IPS-18a (cell line): ENCODE measurements around the gene GCGR.

Source experiments
- H3K27ac ChIP-seq: one replicate; pipeline ENCODE4 v1.5.1; 2013; ENCODE audit warnings: low read length
- H3K27me3 ChIP-seq: one replicate; pipeline ENCODE4 v1.6.1; 2013; ENCODE audit warnings: mild to moderate bottlenecking, low read length; ENCODE audit not compliant: control insufficient read depth, insufficient read depth
- H3K36me3 ChIP-seq: one replicate; pipeline ENCODE4 v1.6.1; 2013; ENCODE audit warnings: low read depth, low read length; ENCODE audit not compliant: control insufficient read depth
- H3K4me1 ChIP-seq: one replicate; pipeline ENCODE4 v1.6.1; 2013; ENCODE audit warnings: low read depth, low read length; ENCODE audit not compliant: control insufficient read depth
- H3K4me3 ChIP-seq: one replicate; pipeline ENCODE4 v1.5.1; 2013; ENCODE audit warnings: low read length
- H3K9ac ChIP-seq: one replicate; pipeline ENCODE4 v1.6.1; 2013; ENCODE audit warnings: mild to moderate bottlenecking, low read length, moderate library complexity
- H3K9me3 ChIP-seq: one replicate; pipeline ENCODE4 v1.6.1; 2013; ENCODE audit warnings: low read depth, low read length; ENCODE audit not compliant: control insufficient read depth

Gene GCGR

GRCh38 chr17:81824595-81824994 lies 20.6 kb downstream of the GCGR start:
- Histone ChIP-seq H3K4me1 (no peaks in the 10 kb centered on the region), H3K36me3 (no peaks in the 10 kb centered on the region), H3K4me3 (no peak overlapping the region), H3K9me3 (no peaks in the 10 kb centered on the region), H3K9ac (no peak overlapping the region), H3K27me3 (no peaks in the 10 kb centered on the region), H3K27ac (no peak overlapping the region)

- Histone ChIP-seq H3K4me3 (no peak overlapping the region), H3K27ac (no peak overlapping the region), H3K27me3 (no peaks in the 10 kb centered on the region), H3K9ac (no peak overlapping the region), H3K36me3 (no peaks in the 10 kb centered on the region), H3K9me3 (no peaks in the 10 kb centered on the region), H3K4me1 (no peaks in the 10 kb centered on the region)
Observed at GRCh38 chr17:81825841-81826466, 22.0 kb downstream of the GCGR start.

- Histone ChIP-seq H3K36me3 (no peaks in the 10 kb centered on the region), H3K4me3 (no peak overlapping the region), H3K9ac (no peak overlapping the region), H3K4me1 (peaks cover 4% of the 10 kb centered on the region), H3K9me3 (no peaks in the 10 kb centered on the region), H3K27ac (no peak overlapping the region), H3K27me3 (no peaks in the 10 kb centered on the region)
Observed at GRCh38 chr17:81828656-81829055, 24.7 kb downstream of the GCGR start.

GRCh38 chr17:81829858-81830257 lies 25.9 kb downstream of the GCGR start:
- no peak overlapping the region for H3K9ac ChIP-seq
- no peak overlapping the region for H3K4me3 ChIP-seq
- no peaks in the 10 kb centered on the region for H3K36me3 ChIP-seq
- peaks cover 4% of the 10 kb centered on the region for H3K4me1 ChIP-seq
- H3K27ac ChIP-seq, result no peak overlapping the region
- no peaks in the 10 kb centered on the region for H3K9me3 ChIP-seq
- no peaks in the 10 kb centered on the region for H3K27me3 ChIP-seq

GRCh38 chr17:81831563-81831956 lies 27.6 kb downstream of the GCGR start:
- Histone ChIP-seq H3K36me3 (no peaks in the 10 kb centered on the region), H3K4me1 (peaks cover 4% of the 10 kb centered on the region), H3K4me3 (no peak overlapping the region), H3K27me3 (no peaks in the 10 kb centered on the region), H3K27ac (no peak overlapping the region), H3K9ac (no peak overlapping the region), H3K9me3 (no peaks in the 10 kb centered on the region)

GRCh38 chr17:81831957-81832607 lies 28.1 kb downstream of the GCGR start:
- no peaks in the 10 kb centered on the region for H3K9me3 ChIP-seq
- H3K27me3 ChIP-seq, result no peaks in the 10 kb centered on the region
- no peak overlapping the region for H3K27ac ChIP-seq
- peak overlapping the region; percentile 72 for H3K4me3 ChIP-seq
- H3K4me1 ChIP-seq, result peaks cover 4% of the 10 kb centered on the region
- no peaks in the 10 kb centered on the region for H3K36me3 ChIP-seq
- H3K9ac ChIP-seq, result peak overlapping the region; percentile 57

- Histone ChIP-seq H3K9ac (peak overlapping the region; percentile 57), H3K4me1 (peaks cover 4% of the 10 kb centered on the region), H3K9me3 (no peaks in the 10 kb centered on the region), H3K4me3 (peak overlapping the region; percentile 72), H3K36me3 (no peaks in the 10 kb centered on the region), H3K27ac (no peak overlapping the region), H3K27me3 (no peaks in the 10 kb centered on the region)
Observed at GRCh38 chr17:81832608-81833159, 28.7 kb downstream of the GCGR start.

- peak within 1 kb of the TSS; percentile 89 for H3K27ac ChIP-seq
- peak within 1 kb of the TSS; percentile 81 for H3K4me3 ChIP-seq
- H3K36me3 ChIP-seq, result no peaks in the 10 kb centered on the region
- peak within 1 kb of the TSS; percentile 97 for H3K9ac ChIP-seq
- no peaks in the 10 kb centered on the region for H3K27me3 ChIP-seq
- no peaks in the 10 kb centered on the region for H3K9me3 ChIP-seq
- H3K4me1 ChIP-seq, result peaks cover 4% of the 10 kb centered on the region
Observed at GRCh38 chr17:81833160-81833920, 29.4 kb downstream of the GCGR start, which contains the start of gene MCRIP1. MCRIP1 (minus strand) TSS chr17:81833291; CDS start chr17:81824506, 8,785 bp downstream.

GRCh38 chr17:81833921-81834830 lies 30.2 kb downstream of the GCGR start:
- H3K4me1 ChIP-seq, result peaks cover 4% of the 10 kb centered on the region
- no peaks in the 10 kb centered on the region for H3K27me3 ChIP-seq
- no peaks in the 10 kb centered on the region for H3K36me3 ChIP-seq
- H3K4me3 ChIP-seq, result peak overlapping the region; percentile 81
- H3K9ac ChIP-seq, result peak overlapping the region; percentile 97
- H3K27ac ChIP-seq, result peak overlapping the region; percentile 89
- no peaks in the 10 kb centered on the region for H3K9me3 ChIP-seq

- Histone ChIP-seq H3K4me1 (peaks cover 4% of the 10 kb centered on the region), H3K9me3 (no peaks in the 10 kb centered on the region), H3K4me3 (peak within 1 kb of the TSS; percentile 81), H3K27me3 (no peaks in the 10 kb centered on the region), H3K36me3 (no peaks in the 10 kb centered on the region), H3K9ac (peak within 1 kb of the TSS; percentile 97), H3K27ac (peak within 1 kb of the TSS; percentile 89)
Observed at GRCh38 chr17:81834831-81835267, 30.9 kb downstream of the GCGR start, which contains the start of gene PPP1R27. PPP1R27 (minus strand) TSS chr17:81835050; CDS start chr17:81834953, 97 bp downstream.
